ENCODE results near the gene SEMG2. TPM values are rescaled to one million over a fixed set of nuclear protein-coding genes. Genes with fewer than 3 reads are reported as not detected.
A peak's percentile ranks its signal among the peaks of the same experiment; 100 is the strongest.

The SEMG2 gene
- total and polyA plus RNA-seq, 2 experiments from 2014 or later, result not detected

- TF ChIP-seq EZH2 (IDR thresholded peaks at IDR 0.05; ENCODE audit: insufficient read depth, poor library complexity, severe bottlenecking) (no peak), EZH2phosphoT487 (IDR thresholded peaks at IDR 0.05; ENCODE audit: insufficient read depth, low read depth) (no peak)
- WGBS, 2 experiments (ENCODE audit: low coverage in 1 of 2, low lambda C conversion rate in 2 of 2, missing lambda C conversion rate in 2 of 2), result 10 to 14% methylated on average over 2 of the region's 2 CpGs
- no peaks in the 10 kb centered on the region for H3K4me1 ChIP-seq (ENCODE audit: insufficient read depth)
- H3K4me2 ChIP-seq (ENCODE audit: unreplicated experiment), result no peak overlapping the region
- H3K9me3 ChIP-seq (ENCODE audit: low read depth), result no peaks in the 10 kb centered on the region
- no peaks in the 10 kb centered on the region for H3K9me2 ChIP-seq (ENCODE audit: insufficient read depth)
- no peaks in the 10 kb centered on the region for H3K79me2 ChIP-seq (ENCODE audit: insufficient read depth)
- H3K36me3 ChIP-seq (ENCODE audit: low read depth), result no peaks in the 10 kb centered on the region
- H3K4me3 ChIP-seq, result no peak overlapping the region
- H2AFZ ChIP-seq, result no peak overlapping the region
- H3K27me3 ChIP-seq (replicated peaks; ENCODE audit: insufficient read depth), result no peaks in the 10 kb centered on the region; the same call in 1 of the 2 replicates
- no peaks in the 10 kb centered on the region for H4K20me1 ChIP-seq (ENCODE audit: insufficient read depth)
- no peaks in the 10 kb centered on the region for H3F3A ChIP-seq (ENCODE audit: insufficient read depth)
- H3K27ac ChIP-seq, result no peak overlapping the region
- in situ Hi-C loops (cut with MboI), result no loop called here
- peak; percentile 5 for DNase-seq
- no peak overlapping the region for H3K9ac ChIP-seq
Observed at GRCh38 chr20:45179166-45179565, 42.0 kb upstream of the SEMG2 start.

- H4K20me1 ChIP-seq (ENCODE audit: insufficient read depth), result no peaks in the 10 kb centered on the region
- no peaks in the 10 kb centered on the region for H3F3A ChIP-seq (ENCODE audit: insufficient read depth)
- no peaks in the 10 kb centered on the region for H3K4me1 ChIP-seq (ENCODE audit: insufficient read depth)
- no peaks in the 10 kb centered on the region for H3K9me2 ChIP-seq (ENCODE audit: insufficient read depth)
- no peak overlapping the region for H3K9ac ChIP-seq
- in situ Hi-C loops (cut with MboI), result no loop called here
- DNase-seq, result peak; percentile 17
- H3K27ac ChIP-seq, result no peak overlapping the region
- no peak overlapping the region for H2AFZ ChIP-seq
- H3K27me3 ChIP-seq (replicated peaks; ENCODE audit: insufficient read depth), result peaks cover 1% of the 10 kb centered on the region; the same call in 1 of the 2 replicates
- H3K4me2 ChIP-seq (ENCODE audit: unreplicated experiment), result no peak overlapping the region
- TF ChIP-seq EZH2phosphoT487 (IDR thresholded peaks at IDR 0.05; ENCODE audit: insufficient read depth, low read depth) (no peak), EZH2 (IDR thresholded peaks at IDR 0.05; ENCODE audit: insufficient read depth, poor library complexity, severe bottlenecking) (no peak)
- no peak overlapping the region for H3K4me3 ChIP-seq
- no peaks in the 10 kb centered on the region for H3K9me3 ChIP-seq (ENCODE audit: low read depth)
- WGBS, 2 experiments (ENCODE audit: low coverage in 1 of 2, low lambda C conversion rate in 2 of 2, missing lambda C conversion rate in 2 of 2), result 9 to 11% methylated on average over 2 of the region's 2 CpGs
- H3K79me2 ChIP-seq (ENCODE audit: insufficient read depth), result no peaks in the 10 kb centered on the region
- H3K36me3 ChIP-seq (ENCODE audit: low read depth), result no peaks in the 10 kb centered on the region
Observed at GRCh38 chr20:45181639-45182038, 39.5 kb upstream of the SEMG2 start.

- H3K27ac ChIP-seq, result no peak overlapping the region
- H3K27me3 ChIP-seq (replicated peaks; ENCODE audit: insufficient read depth), result peaks cover 5% of the 10 kb centered on the region; the same call in 1 of the 2 replicates
- TF ChIP-seq EZH2phosphoT487 (IDR thresholded peaks at IDR 0.05; ENCODE audit: insufficient read depth, low read depth), result no peak
- no peak for TF ChIP-seq EZH2 (IDR thresholded peaks at IDR 0.05; ENCODE audit: insufficient read depth, poor library complexity, severe bottlenecking)
- no peaks in the 10 kb centered on the region for H3K36me3 ChIP-seq (ENCODE audit: low read depth)
- WGBS, 2 experiments (ENCODE audit: low coverage in 1 of 2, low lambda C conversion rate in 2 of 2, missing lambda C conversion rate in 2 of 2), result 81 to 90% methylated on average over 2 of the region's 2 CpGs
- H3K9me2 ChIP-seq (ENCODE audit: insufficient read depth), result no peaks in the 10 kb centered on the region
- no peaks in the 10 kb centered on the region for H3F3A ChIP-seq (ENCODE audit: insufficient read depth)
- H2AFZ ChIP-seq, result no peak overlapping the region
- H3K79me2 ChIP-seq (ENCODE audit: insufficient read depth), result no peaks in the 10 kb centered on the region
- in situ Hi-C loops (cut with MboI), result no loop called here
- no peaks in the 10 kb centered on the region for H3K4me1 ChIP-seq (ENCODE audit: insufficient read depth)
- H3K4me2 ChIP-seq (ENCODE audit: unreplicated experiment), result no peak overlapping the region
- no peak overlapping the region for H3K4me3 ChIP-seq
- H4K20me1 ChIP-seq (ENCODE audit: insufficient read depth), result no peaks in the 10 kb centered on the region
- no peak for DNase-seq
- H3K9me3 ChIP-seq (ENCODE audit: low read depth), result no peaks in the 10 kb centered on the region
- H3K9ac ChIP-seq, result no peak overlapping the region
Observed at GRCh38 chr20:45183084-45183483, 38.1 kb upstream of the SEMG2 start.

DNA sequence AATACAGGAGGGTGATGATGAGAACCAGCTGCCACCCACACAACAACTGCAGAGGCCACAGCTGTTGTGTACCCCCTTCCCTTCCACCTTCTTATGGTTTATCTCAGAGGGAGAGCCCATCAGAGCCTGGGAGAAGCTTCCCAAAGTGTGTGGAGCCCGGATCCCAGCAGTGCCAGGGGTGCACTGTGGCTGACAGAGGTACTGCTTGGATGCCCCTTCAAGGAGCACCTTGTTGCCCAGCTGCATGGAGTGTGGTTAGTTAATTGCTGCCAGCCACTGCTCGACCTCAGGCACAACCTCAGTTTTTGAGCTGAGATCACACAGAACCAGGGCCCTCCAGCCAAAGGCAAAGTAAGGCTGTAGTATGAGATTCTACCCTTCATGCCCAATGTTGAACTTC, 33.5 kb upstream of the SEMG2 start:
- no peak overlapping the region for H3K27ac ChIP-seq
- H3F3A ChIP-seq (ENCODE audit: insufficient read depth), result no peaks in the 10 kb centered on the region
- no peak overlapping the region for H2AFZ ChIP-seq
- H3K4me2 ChIP-seq (ENCODE audit: unreplicated experiment), result no peak overlapping the region
- TF ChIP-seq EZH2phosphoT487 (IDR thresholded peaks at IDR 0.05; ENCODE audit: insufficient read depth, low read depth), result no peak
- no peak for TF ChIP-seq EZH2 (IDR thresholded peaks at IDR 0.05; ENCODE audit: insufficient read depth, poor library complexity, severe bottlenecking)
- no peaks in the 10 kb centered on the region for H3K36me3 ChIP-seq (ENCODE audit: low read depth)
- H3K9me2 ChIP-seq (ENCODE audit: insufficient read depth), result no peaks in the 10 kb centered on the region
- no peak overlapping the region for H3K4me3 ChIP-seq
- in situ Hi-C loops (cut with MboI), result no loop called here
- no peaks in the 10 kb centered on the region for H4K20me1 ChIP-seq (ENCODE audit: insufficient read depth)
- 0% methylated on average over 2 of the region's 2 CpGs for WGBS, 2 experiments (ENCODE audit: low coverage in 1 of 2, low lambda C conversion rate in 2 of 2, missing lambda C conversion rate in 2 of 2)
- no peaks in the 10 kb centered on the region for H3K4me1 ChIP-seq (ENCODE audit: insufficient read depth)
- no peak overlapping the region for H3K9ac ChIP-seq
- H3K27me3 ChIP-seq (replicated peaks; ENCODE audit: insufficient read depth), result peaks cover 5% of the 10 kb centered on the region; the same call in 1 of the 2 replicates
- H3K9me3 ChIP-seq (ENCODE audit: low read depth), result no peaks in the 10 kb centered on the region
- no peaks in the 10 kb centered on the region for H3K79me2 ChIP-seq (ENCODE audit: insufficient read depth)
- no peak for DNase-seq
